RPMI7951 (cell line): ENCODE data around the gene GLS. TPM values are rescaled to one million over a fixed set of nuclear protein-coding genes. Genes with fewer than 3 reads are reported as not detected.
A peak's percentile ranks its signal among the peaks of the same experiment; 100 is the strongest.
"Not testable (repeated sequence)": the region's sequence is repeated elsewhere in the genome, so short reads cannot be mapped to it uniquely, and the experiment has no call there.

ENCODE experiments used
- DNase-seq: peaks from one replicate; pipeline ENCODE4 v3.0.0-alpha.2; 2012; ENCODE audit warnings: low read depth
- total RNA-seq: library from RNA; depleted of rRNA; stranded (reverse); fragments of >200 nt; shearing (Covaris generic); gene quantifications from 2 replicates; pipeline ENCODE4 v1.2.3, GENCODE V29; 2014

Gene GLS
- total RNA-seq, 1 experiment from 2014 or later, result 128 TPM

DNA sequence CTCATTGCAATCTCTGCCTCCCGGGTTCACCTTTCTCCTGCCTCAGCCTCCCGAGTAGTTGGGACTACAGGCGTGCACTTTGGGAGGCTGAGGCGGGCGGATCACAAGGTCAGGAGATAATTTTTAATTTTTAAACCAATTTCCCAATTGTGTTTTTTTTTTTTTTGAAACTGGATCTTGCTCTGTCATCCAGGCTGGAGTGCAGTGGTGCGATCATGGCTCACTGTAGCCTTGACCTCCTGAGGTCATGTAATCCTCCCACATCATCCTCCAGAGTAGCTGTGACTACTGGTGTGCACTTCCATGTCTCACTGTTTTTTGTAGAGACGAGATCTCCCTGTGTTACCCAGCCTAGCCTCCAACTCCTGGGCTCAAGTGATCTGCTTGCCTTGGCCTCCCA, 49.3 kb downstream of the GLS start:
- no peak for DNase-seq

DNA sequence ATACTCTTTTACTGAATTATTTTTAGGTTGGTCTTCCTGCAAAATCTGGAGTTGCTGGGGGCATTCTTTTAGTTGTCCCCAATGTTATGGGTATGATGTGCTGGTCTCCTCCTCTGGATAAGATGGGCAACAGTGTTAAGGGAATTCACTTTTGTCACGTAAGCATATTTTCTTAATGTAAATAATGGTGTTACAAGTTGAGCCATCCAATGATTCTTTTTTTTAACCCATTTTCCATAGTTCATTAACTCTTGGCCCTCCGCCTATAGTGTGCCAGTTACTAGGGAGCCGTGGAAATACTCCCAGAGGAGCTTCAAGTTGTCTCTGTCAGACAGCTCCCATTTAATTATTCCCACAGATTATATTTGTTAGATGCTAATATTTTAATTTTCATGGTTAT, 49.8 kb downstream of the GLS start:
- DNase-seq, result no peak

DNA sequence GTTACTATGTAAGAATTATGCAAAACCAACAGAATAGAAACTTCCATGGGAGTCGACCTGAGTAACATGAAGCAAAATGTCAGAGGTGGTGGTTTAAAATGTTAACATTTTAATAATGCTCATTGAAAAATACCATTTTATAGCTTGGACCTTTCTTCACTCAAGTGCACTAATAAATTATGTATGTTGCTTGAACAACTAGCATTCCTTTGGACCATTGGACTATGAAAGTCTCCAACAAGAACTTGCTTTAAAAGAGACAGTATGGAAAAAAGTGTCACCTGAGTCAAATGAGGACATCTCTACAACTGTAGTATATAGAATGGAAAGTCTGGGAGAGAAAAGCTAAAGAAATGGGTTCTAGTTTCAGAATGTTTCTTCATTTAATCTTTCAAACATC, 51.9 kb downstream of the GLS start:
- no peak for DNase-seq

DNA sequence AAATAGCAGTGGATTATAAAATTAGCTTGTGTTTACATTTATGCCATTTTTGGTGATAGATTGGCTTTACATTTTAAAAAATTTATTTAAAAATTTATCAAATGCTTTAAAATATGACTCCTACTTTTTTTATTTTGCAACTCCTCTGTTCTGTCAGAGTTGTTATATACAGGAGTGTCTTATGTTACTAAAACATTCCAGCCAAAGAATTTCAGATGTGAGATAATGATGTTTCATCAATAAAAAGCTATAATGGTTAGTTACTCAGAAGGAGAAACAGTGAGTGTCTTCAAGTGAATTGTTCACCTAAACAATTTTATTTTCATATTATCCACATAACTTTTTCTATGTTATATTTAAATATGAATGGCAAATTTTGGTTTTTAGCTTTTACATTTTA, 52.7 kb downstream of the GLS start:
- no peak for DNase-seq

DNA sequence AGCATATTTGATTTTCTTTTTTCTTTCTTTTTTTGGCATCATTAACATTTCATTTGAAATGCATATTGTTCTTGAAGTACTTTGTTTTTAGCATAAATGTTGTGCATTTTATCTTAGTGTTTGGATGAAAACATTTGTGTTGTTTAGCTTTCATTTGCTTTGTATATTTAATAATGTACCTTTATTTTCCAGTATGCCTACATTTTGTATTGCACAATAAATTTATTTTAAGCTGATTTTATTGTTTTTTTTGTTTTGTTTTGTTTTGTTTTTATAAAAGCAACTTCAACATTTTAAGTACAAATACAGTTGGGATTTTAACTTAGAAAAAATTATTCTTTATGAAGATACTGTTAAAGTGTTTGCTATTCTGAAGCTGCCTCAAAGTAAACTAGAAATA, 54.4 kb downstream of the GLS start:
- DNase-seq, result no peak

DNA sequence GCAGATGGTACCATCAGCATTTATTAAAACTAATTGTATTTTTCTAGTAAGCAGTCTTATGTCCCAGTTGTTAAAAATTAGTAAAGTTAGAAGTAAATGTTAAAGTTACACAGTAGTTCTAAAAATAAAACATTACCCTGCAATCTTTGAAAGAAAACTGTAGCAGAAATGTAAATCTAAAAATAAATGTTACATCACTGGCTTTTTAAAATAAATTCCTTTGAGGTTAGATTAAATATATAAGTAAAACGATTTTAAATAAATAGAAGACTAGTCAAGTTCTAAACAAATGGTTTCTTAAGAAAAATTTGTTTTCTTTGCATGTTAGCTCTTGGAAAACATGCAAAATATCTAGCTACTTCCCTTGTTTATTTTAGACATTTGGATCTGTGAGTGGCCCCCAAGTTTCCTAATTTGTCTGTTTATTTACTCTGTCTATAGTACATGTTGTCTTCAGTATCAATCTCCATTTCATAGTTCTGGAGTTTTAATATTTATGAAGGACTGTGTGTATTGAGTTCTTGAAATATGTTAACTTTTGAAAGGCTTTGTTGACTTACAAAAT, 58.2 kb downstream of the GLS start:
- DNase-seq, result no peak

DNA sequence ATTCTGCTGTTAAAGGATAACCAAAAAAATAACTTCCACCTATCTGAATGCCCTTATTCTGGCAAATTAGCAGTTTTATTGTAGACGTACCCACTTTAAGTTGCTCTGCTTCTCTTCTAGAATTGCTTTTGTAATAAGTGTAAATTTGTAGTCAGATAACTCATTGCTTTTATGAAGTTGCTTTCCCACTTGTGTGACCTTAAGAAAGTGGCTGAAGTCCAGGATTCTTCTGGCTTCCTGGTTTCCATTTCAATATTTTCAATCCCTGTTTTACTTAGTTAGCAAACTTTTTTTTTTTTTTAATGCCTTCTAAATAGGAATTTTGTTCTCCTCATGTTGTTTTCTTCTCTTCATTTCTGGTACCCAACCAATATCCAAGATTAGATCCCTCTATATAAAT, 59.8 kb downstream of the GLS start:
- DNase-seq, result no peak

DNA sequence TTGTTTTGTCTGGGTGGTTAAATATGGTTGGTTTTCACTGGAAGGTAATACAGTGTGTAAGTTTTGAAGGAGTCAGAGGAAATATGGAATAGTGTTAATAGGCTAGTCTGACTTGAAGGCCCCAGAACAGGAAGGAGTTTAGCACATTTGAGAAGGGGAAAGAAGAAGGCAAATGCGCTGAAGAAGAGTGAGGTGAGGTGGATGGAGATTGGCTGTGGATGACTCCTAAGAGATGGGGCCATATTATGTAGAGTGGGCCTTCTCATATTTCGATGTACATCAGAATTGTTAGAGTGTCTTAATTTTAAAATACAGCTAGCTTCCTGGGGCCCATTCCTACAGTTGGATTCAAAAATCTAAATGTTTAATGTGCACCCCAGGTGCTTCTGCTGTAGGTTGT, 61.0 kb downstream of the GLS start:
- DNase-seq, result no peak

DNA sequence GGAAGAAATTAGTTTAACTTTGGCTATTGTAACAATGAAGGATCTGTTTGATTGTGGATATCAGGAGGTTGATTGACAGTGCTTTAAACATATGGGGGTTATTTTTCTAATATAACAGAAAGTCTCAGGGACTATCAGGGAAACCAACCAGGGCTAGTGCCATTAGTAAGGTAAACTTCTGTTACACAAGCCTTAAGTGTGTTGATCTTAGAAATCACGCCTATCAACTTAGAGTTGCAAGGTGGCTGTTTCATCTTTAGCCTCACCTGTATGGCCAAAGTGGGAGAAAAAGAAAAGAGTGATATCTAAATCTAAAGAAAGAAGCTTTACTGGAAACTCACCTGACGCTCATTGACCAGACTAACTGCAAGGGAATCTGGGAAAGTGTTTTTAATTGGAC, 62.1 kb downstream of the GLS start:
- DNase-seq, result no peak

DNA sequence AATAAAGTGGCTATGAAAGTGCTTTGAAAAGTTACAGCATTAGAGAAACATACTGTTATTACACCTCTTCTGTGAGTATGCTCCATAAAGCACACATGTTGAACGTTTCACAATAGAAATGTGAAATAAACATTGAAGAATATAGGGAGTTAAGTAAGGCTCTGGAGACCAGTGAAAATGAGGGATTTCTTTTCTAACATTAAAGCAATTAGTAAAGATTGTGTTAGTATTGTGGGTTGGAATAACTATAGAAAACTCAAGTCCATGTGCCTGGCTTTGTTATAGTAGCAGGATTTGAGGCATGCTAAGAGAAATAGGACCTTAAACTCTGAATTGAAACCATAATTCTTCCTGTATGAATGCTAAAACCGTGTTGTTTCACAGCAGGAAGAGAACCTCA, 63.1 kb downstream of the GLS start:
- DNase-seq, result no peak

DNA sequence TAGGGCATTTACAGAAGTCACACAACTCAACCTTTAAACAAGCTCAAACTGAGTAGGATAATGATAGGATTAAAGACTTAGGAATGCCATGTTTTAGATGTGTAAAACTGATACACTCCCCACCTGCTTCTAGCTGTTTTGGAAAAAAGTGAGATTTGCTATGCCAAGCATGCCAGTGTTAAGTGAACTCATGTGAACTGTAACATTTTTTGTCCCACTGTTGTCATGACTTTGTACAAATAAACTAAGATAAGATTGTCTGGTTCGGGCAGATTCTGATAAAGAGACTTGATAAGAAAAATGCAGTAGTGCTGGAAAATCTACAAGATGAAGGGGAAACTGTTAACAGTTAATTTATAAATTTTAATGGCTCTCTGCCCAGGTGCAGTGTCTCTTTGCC, 66.5 kb downstream of the GLS start:
- peak; percentile 51 for DNase-seq

DNA sequence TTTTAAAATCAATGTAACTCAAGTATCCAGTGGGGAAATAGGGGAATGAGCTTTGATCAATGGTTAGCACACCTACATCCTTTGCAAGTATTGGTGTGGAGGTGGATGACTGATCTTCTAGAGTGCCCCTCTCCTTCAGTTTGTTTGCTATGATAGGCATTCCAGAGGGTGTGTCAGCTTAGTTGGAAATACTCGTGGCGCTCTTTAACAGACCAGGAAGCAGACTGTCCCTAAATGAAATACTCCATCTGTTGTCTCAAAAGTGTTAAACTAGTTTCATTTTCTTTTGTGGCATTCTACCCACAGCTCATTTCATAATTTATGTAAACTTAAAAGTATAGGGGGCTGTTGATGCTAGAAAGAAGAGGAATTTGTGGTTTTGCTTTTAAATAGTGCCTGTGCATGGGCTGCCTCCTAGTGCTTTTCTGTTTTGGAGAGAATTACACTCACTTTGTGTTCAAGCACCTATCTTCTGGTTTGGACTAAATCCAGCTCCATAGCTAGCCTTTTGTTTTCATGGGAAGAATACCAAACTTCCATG, 67.2 kb downstream of the GLS start:
- peak; percentile 70 for DNase-seq

DNA sequence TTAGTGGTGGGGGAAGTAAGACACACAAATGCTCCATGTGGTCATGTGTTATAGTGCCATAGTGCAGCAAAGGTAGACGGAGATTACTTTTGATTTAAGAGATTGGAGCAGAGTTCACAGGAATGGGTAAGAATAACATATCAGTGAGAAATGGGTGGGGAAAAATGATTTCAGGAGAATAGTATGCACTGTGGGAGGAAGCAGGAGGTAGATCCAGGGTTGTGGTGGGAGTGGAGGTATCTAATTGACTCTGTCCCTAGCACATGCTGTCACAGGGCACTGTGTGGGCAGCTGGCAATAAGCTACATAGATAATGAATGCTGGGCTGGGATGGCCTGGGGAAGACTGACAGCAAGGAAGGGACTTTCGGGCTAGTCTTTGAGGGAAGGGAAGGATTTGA, 68.0 kb downstream of the GLS start:
- DNase-seq, result peak; percentile 40

DNA sequence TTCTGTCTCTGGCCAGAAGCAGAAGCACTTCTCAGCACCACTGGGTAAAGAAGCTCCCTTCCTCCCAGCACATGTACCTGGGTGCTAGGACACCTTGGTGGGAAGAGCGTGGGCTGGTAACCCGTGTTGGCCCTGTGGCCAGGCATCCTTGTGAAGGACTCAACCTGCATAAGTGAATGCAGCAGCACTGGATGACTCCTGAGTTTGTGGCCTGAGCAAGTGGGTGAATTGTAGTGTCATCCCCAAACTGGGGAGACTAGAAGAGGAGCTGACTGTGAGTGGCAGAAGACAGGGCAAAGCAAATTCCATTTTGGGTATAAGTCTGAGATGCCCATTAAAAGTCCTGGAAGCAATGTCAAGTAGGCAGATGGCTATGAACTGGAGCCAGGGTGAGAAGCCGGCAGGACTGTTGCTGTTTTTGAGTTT, 70.0 kb downstream of the GLS start:
- DNase-seq, result no peak

DNA sequence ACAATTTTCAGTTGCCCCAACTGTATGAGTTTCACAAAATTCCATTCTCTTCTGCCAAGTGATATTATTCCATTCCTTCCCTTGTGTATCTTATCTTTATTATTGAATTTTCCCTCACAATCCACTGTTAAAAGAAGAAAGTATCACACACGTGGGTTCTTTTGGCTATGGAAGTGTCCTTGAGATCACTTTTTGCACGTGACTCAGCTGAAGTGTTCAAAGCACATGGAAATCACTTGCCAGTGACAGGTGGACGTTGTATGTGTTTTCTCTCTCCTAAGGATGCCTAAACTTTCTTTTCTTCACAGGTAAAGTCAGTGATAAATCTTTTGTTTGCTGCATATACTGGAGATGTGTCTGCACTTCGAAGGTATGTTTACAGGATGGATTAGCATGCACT, 72.6 kb downstream of the GLS start:
- no peak for DNase-seq

DNA sequence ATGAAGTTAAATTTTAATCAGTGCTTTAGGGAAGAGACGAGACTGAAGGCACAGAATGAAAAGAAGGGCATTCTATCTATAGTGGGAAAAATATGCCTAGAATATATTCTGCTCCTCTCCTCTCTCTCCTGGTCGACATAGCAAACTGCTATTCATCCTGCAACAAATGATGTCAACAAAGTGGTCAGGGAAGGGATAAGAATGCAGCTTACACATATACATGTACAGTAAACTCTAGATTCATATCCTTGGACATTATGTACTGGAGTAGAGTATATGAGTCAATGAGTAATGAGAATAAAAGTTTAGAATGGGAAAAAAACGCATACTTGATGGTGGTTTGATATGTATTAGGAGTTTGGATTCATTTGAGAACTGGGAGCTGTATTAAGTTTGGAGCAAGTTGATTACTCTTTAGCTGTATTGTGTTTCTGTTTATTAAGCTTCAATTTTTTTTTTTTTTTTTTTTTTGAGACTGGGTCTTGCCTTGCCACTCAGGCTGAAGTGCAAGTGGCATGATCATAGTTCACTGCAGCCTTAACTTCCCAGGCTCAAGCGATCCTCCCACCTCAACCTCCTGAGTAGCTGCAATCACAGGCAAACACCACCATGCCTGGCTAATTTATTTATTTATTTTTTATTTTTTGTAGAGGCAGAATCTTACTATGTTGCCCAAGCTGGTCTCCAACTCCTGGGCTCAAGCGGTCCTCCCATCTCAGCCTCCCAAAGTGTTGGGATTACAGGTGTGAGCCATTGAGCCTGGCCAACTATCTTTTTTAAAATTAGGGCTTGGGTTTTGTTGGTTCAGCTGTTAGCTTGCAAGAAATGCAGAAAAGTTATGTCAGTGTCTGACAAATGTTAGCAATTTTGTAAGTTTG, 79.5 kb downstream of the GLS start:
- DNase-seq, result no peak

DNA sequence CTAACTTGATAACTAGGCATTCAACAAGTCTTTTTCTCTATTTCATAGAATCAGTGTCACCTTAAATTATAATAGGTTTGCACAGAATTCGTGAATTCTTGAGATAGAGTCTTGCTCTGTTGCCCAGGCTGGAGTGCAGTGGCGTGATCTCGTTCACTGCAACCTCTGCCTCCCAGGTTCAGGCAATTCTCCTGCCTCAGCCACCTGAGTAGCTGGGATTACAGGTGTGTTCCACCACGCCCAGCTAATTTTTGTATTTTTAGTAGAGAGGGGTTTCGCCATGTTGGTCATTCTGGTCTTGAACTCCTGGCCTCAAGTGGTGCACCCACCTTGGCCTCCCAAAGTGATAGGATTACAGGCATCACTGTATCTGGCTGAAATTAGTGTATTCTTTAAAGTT, 80.5 kb downstream of the GLS start:
- not testable (repeated sequence) for DNase-seq

DNA sequence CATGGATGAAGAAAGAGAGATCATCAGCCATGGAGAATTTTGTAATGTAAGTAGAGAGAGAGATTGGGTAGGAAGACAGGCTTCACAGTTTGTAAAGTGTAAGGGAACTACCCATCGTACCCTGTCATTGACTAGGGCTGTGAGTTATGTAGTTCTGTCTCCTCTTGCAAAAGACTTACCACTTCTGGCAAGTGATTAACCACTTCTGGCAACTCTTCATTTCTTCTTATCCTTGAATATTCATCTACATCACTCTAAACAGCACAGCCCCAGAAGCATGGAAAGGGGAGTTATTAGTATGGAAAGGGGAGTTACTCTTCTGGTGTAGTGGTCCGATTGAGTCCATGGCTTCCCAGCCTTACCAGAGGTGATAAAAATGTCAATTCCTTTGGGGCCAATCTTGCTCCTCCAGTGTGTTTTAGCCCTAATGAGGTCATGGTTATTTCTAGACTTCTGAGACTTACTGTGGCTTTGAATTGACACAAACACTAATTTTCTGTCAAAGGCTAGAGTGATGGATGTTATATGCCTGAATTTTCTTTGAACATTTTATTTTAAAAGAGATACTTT, 81.4 kb downstream of the GLS start:
- DNase-seq, result no peak

DNA sequence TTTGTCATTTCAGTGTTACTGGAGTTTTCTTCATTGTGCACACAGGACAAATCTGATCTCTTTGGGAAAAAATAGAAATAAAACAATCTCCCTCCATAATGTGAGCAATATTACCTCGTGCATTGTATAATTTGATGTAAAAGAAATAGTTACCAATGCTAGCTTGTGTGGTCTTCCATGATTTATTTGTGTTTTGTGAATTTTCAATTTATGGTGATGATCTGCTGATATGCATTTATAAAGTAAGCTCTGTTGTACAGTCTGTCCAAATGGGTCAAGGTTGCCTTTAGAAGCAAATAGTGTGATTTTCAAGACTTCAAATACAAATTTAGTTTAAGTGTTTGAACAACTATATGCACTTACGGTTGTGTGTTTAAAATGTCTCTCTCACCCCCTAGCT, 82.5 kb downstream of the GLS start:
- no peak for DNase-seq

DNA sequence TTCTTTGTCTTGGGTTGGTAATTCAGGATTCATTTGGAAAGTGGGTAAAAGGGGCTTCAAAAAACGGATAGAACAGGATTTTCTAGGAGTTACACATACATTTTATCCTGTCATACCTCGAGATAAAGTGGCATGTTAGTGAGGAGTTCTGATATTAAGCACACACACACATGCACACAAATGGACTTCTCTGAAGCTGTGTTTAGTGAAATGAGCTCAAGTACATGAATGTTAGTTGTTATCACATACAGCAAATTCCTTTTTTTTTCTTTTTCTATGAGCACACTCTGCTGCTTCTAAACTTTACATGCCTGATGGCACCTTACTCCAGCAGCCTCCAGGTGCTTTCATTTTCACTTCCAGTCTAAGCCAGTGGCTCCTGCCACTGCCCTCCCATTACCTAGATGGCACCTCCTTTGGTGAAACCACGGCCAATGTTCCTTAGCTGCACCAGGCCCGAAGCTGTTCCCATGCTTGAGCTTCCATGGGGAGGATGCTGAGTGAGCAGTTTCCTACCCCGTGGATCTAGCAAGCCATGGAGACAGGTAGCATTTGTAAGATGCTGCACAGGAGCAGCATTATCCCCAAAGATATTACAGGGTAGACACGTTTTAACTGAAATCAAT, 83.7 kb downstream of the GLS start:
- no peak for DNase-seq

DNA sequence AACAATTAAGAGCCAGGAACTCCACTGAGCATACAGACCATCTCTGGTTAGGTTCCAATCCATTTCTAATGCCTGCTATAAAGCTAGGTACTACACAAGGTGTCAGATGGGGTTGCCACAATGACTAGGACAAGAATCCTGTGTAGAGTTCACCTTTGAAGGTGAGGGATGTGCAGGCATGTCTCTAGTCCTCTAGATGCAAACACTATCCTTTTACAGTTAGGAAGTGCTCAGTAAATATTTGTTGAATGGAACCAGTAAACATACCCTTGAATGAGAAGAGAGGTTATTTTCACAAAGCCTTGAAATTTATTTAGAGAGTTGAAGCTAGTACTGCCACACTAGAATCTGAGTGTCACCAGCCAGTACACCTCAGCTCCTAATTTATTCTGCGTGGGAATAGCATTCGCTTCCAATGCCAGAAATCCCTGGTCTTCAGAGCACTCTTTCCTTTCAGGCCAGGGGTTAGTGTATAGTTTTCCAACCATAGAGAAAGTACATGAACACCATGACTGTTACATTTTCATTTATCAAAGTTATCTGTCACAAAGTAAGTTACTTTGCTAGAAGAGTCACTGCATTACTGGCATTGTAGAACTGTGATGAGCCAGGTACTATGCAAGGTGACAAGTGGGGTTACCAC, 85.1 kb downstream of the GLS start:
- DNase-seq, result no peak

DNA sequence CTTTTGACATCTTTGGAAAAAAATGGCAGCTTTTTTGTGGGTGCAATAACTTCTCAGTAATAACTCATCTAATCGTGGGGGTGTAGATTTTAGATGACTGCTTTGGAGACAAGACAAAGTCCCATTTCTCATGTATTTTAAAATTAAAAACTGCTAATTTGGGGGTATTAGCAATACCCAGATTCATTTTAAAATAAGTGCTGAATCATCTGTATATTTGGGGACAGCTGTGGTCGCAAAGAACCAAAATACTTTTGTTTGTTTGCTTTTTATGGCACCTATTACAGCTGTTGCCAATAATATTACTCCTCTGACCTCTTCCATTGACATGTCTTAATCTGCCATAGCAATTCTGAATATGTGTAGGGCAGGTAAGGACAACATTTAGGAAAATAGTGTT, 87.9 kb downstream of the GLS start:
- DNase-seq, result no peak
